DMS53 (cell line): ENCODE data around the gene PTPRU.

Experiments used
- DNase-seq: peaks from one replicate; lab custom pipeline; 2025; lab: John Stamatoyannopoulos, UW

The PTPRU gene

GRCh38 chr1:29364101-29364678 lies 127.9 kb downstream of the PTPRU start:
- DNase-seq: no peak

GRCh38 chr1:29365906-29366670 lies 129.8 kb downstream of the PTPRU start:
- DNase-seq: no peak

- DNase-seq: no peak
Observed at GRCh38 chr1:29368936-29369932, 132.9 kb downstream of the PTPRU start.

- no peak for DNase-seq
Observed at GRCh38 chr1:29370067-29370466, 133.7 kb downstream of the PTPRU start.

- no peak for DNase-seq
Observed at GRCh38 chr1:29371332-29371731, 135.0 kb downstream of the PTPRU start.

GRCh38 chr1:29372108-29372507 lies 135.8 kb downstream of the PTPRU start:
- DNase-seq: no peak
